Astrocyte of the cerebellum (primary cell): ENCODE measurements around the gene HES3.
"Not testable (repeated sequence)": the region's sequence is repeated elsewhere in the genome, so short reads cannot be mapped to it uniquely, and the experiment has no call there.

Source experiments
- DNase-seq: peaks from one replicate; pipeline ENCODE4 v3.0.0-alpha.2; 2011; ENCODE audit warnings: low read depth
- H3K4me3 ChIP-seq: 2 replicates; pipeline ENCODE4 v1.5.1; 2011; ENCODE audit warnings: mild to moderate bottlenecking, low read depth, low read length, moderate library complexity
- CTCF ChIP-seq: IDR thresholded peaks from 2 replicates; pipeline ENCODE4 v1.5.1; 2012; ENCODE audit warnings: low read length, low read depth, moderate library complexity, mild to moderate bottlenecking; ENCODE audit errors: missing control alignments
- in situ Hi-C: cut with HindIII; loops from 2 replicates; pipeline ENCODE4 v1.10.0; 2017; ENCODE audit warnings: low sequenced_read_pairs

Gene HES3

GRCh38 chr1:6210591-6211355 is 33.2 kb upstream of the HES3 start:
- in situ Hi-C loops = no loop called here
- DNase-seq = no peak
- H3K4me3 ChIP-seq = no peak overlapping the region
- no peak for TF ChIP-seq CTCF

GRCh38 chr1:6211731-6212130 is 32.2 kb upstream of the HES3 start:
- in situ Hi-C loops = no loop called here
- no peak for TF ChIP-seq CTCF
- no peak overlapping the region for H3K4me3 ChIP-seq

GRCh38 chr1:6212193-6212959 is 31.6 kb upstream of the HES3 start:
- no peak overlapping the region for H3K4me3 ChIP-seq
- TF ChIP-seq CTCF = no peak
- in situ Hi-C loops = no loop called here
- DNase-seq = no peak

More at GRCh38 chr1:6211731-6212130, 32.2 kb upstream of the HES3 start:
- DNase-seq = no peak

- in situ Hi-C loops = no loop called here
- no peak for DNase-seq
- H3K4me3 ChIP-seq = no peak overlapping the region
- no peak for TF ChIP-seq CTCF
These were observed 25.4 kb upstream of the HES3 start for GRCh38 chr1:6218375-6219164.

- in situ Hi-C loops, DNase-seq, H3K4me3 ChIP-seq: not testable (repeated sequence)
These were observed 24.3 kb upstream of the HES3 start for GRCh38 chr1:6219641-6220040.

GRCh38 chr1:6220236-6220635 is 23.7 kb upstream of the HES3 start:
- DNase-seq = no peak
- H3K4me3 ChIP-seq = no peak overlapping the region
- TF ChIP-seq CTCF = no peak
- in situ Hi-C loops = no loop called here
